Dermis microvascular lymphatic vessel endothelial cell (primary cell): ENCODE measurements around the gene CAMKV. TPM values are rescaled to one million over a fixed set of nuclear protein-coding genes. Genes with fewer than 3 reads are reported as not detected.
A peak's percentile ranks its signal among the peaks of the same experiment; 100 is the strongest.

Source experiments
- DNase-seq, 2 donors: peaks; one replicate each; pipeline versions ENCODE4 v3.0.0 to v3.0.0-alpha.2; 2010; ENCODE audit warnings: low read depth in 2 of 2
- total RNA-seq: library from RNA; depleted of rRNA; stranded (reverse); fragments of >200 nt; gene quantifications from 2 replicates; pipeline ENCODE4 v1.2.1, GENCODE V29; 2014

The CAMKV gene
- total RNA-seq, 1 donor from 2014 or later: not detected

DNA sequence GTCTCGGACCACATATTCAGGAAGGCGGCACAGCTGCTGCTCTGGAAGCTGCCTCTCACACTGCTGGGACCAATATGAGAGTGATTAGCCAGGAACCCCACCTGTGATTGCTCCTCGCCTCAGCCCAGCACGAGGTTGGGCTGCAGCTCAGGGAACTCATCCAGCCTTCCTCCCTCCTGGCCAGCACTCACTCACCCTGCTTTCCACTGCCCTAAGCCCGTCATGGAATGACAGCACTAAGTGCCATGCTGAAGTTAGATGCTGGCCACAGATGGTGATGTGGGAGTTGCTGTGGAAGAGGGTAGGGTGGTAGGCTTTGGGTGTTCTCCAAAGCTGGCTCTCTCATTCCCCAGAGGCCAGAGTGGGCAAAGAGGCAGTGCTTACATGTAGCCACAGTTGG lies 26.6 kb upstream of the CAMKV start:
- DNase-seq: no peak

DNA sequence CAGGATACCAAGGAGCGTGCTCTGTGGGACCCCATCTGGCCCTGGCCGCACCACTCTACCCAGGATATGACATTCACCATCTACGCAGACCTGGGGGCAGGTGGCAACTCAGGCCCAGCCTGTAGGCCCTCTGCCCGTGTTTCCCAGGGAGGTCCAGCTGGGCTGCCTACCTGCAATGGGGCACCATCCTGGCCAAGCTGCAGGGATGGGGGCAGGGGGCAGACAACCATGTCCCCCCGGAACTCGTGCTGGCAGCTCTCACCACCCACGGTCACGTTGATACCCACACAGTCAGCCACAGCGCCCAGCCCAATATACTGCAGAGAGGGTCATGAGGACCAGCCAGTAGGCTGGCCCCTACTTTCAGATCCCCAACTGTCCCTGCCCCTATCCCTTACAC lies 26.1 kb upstream of the CAMKV start:
- DNase-seq: no peak

GRCh38 chr3:49889296-49889695 lies 19.6 kb upstream of the CAMKV start:
- DNase-seq: no peak

DNA sequence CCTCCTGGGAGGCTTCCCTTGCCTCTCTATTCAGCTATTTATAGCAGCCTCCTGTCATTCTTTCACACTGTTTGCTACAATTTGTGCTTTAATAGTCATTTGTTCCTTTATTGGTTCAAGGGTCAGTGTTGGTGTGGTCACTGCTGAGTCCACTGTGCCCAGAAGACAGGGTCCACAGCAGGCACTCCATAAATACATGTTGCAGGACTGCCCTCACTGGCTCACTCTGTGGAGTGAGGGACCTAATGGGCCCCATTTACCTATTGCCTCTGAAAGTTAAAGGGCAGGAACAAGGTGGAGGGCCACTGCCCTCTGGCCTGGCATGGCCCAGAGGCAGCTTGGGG lies 17.2 kb upstream of the CAMKV start:
- DNase-seq: no peak

DNA sequence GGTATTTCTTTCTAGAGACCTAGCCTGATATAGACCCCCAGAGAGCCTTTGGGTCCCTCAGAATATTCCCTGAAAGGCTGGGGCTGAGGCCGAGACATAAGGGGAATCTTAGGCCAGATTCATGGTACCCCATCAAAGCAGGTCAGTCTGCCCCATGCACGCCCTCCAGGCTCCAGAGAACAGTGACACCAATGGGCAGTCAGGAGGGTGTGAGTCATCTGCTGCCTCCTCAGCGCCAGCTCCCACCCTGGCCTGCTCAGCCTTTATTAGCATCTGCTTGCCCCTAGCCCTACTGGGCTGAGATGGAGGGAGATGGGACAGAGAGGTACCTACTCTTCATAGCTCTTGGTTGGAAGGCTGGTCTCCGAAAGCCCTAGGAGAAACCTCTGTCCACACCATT lies 14.3 kb upstream of the CAMKV start:
- DNase-seq: no peak

GRCh38 chr3:49882166-49882565 lies 12.5 kb upstream of the CAMKV start:
- DNase-seq: no peak

GRCh38 chr3:49880581-49881315 lies 11.0 kb upstream of the CAMKV start:
- no peak for DNase-seq

DNA sequence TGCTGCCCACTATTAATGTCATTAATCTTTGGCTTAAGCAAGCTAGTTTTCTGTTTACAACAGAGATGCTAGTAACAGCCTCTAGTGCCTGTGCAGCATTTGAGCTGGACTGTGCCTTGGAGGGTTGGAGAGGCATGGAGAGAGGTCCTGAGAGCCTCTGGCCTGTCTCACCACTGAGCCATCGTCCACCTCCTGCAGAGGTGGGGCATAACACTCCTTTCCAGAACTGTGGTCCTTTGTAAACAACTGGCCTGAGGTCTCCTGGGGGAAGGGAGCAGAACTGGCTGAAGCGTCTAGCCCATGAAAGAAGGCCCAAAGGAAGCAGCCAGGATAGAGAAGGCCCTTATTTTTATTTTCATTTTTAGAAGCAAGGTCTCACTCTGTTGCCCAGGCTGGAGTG lies 10.0 kb upstream of the CAMKV start:
- no peak for DNase-seq

DNA sequence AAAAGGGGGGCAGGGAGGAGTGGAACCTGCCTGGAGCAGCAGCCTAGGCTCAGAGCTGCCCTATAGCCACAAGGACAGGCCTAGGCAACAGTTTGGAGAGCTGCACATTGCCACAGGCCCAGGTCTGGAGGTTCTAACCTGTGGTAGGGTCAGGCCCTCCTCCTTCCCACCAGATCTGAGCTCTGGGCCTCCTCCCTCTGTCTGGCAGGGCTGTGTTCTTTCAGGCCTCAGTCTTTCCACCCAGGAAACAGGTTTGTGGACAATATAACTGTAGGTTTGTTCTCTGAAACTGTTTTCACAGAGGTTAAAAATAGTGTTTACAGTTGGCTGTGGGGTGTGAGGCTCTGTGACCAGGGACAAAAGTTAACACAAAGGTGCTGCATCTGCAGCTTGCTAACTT lies 9.0 kb upstream of the CAMKV start:
- DNase-seq: no peak

- no peak for DNase-seq
Measured at GRCh38 chr3:49877716-49878115, 8.0 kb upstream of the CAMKV start.

GRCh38 chr3:49876567-49876966 lies 6.9 kb upstream of the CAMKV start:
- no peak for DNase-seq

DNA sequence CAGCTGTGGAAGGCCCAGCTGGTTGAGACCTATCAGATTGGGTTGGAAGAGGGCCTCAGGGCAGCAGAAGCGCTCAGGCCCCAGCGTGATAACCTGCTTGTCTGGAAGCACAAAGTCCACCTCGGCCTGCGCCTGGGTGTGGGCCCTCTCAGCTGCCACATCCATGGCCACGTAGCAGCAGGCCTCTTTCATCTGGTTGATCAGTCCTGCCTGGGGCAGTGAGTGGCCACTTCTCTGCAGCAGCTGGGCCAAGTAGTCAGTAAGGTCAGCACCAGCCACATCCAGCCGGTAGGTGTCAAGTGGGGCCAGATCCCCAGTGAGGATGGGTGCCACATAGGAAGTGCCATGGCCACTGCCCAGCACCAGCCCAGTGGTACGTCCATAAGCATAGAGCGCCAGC lies 3.9 kb upstream of the CAMKV start:
- DNase-seq: no peak

- DNase-seq: no peak
Measured at GRCh38 chr3:49872801-49873281, 3.1 kb upstream of the CAMKV start.

DNA sequence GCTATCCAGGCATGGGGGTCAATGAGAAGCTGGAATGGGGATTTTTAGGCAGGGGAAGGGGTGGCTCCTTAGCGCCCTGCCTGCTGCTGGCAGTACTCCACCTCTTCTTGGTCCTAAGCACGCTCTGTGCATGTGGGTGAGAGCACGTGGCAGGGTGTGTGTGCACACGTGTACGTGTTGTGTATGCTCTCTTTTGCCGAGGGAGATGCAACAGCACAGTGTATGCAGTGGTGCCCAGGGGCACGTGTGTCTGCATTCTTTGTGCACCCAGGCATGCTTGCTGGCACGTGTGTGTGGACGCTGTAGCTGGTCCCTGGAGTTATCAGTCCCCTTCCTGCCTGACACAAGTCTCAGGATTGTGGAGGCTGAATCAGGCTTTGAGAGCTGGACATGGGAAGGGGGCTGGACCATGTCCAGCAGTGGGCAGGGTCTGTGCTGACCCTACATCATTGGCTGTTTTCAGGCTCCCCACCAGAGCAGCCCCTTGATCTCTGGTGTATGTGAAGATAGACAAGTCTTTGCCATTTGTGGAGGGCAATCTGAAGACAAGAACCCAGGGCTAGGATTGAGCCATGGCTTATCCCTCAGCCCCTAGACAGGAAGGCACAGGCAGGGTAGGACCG lies 1.9 kb upstream of the CAMKV start:
- no peak for DNase-seq

- no peak for DNase-seq
Measured at GRCh38 chr3:49868862-49869466, 742 bp downstream of the CAMKV start.

DNA sequence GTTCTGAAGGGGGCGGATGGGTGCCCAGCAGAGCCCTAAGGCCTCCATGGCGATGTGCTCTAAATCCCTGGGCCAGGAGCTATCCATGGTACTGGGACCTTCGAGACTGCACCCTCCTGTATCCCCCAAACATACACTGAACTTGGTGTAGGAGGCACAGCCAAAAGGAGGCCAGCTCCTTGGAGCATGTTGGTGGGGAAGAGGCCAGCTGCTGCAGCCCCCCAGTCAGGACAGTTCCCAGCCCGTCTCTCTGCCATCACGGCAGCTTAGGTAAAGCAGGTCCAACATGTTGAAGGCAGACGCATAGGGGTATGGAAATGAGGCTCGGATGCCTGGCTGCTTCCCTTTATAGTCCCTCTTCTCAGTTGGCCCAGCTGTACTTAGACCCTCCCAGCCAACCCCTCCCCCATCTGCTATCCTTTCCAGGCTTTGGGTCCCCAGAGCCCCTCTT lies 1.8 kb downstream of the CAMKV start:
- peak; percentile 5 to 42 for DNase-seq

GRCh38 chr3:49867400-49867799 lies 2.3 kb downstream of the CAMKV start:
- no peak for DNase-seq

DNA sequence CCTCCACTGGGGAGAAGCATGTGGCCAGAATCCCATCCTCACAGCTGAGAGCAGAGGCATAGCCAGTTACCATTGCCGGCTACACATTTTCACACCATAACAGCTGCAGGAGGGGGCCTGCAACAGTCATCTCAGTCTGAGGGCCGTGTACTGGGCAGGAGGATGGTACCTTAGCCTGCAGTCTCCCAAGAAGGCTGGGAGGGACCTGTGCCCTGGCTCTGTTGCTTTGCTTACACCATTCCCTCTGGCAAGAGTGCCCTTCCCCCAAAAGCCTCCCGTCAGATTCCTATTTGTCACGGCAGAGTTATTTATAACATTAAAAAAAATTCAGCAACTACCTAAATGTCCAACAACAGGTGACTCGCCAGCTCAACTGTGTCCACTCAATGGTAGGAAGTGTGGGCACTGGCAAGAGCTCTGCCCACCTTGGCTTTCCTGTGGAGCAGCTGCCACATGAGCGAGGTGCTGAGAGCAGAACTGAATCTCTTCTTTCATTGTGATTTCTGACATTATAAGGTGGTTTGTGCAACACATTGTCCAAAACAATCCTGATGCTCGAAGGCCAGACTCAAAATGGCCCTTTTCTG lies 4.4 kb downstream of the CAMKV start:
- DNase-seq: no peak

- DNase-seq: no peak
Measured at GRCh38 chr3:49864505-49864904, 5.2 kb downstream of the CAMKV start.

- DNase-seq: no peak
Measured at GRCh38 chr3:49859576-49860305, 10.0 kb downstream of the CAMKV start.

DNA sequence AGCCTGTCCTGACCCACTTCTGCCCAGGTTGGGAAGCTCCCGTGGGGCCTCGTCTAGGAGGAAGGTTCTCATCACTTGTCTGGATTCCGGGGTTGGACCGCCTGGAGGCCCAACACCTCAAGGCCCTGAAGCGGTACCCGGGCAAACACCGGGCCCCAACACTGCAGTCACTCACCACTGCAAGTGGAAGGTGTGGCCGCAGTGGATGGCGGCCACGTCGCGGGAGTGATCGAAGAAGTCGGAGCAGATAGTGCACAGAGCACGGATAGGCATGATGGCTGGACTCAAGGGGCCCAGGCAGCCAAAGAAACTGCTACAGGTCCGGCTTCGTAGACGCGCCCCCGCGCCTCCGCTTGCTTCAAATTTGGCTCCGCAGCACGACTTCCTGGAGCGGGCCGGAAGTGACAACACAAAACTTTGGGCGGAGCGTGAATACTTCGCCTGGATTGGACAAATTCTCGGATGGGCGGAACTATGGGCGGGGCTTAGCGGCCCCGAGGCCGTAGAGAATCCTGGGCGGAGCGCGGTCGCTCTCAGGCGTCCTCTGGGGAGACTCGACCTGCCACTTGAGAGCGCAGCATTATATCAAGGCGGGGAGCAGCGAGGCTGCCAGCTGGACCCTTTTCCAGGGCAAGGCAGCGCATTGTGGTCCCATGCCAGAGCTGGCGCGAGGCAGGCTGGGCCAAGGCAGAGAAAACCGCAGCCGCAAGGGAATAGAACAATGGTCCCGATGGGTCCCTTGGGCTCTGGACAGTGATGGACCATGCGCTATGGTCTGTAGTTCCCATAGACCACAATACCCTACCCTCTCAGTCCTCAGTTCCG lies 13.3 kb downstream of the CAMKV start, which contains the start of gene TRAIP:
Gene TRAIP (minus strand): TSS at position 384 of the 825 bp plus-strand sequence. CDS start 111 bp downstream, at position 273.
- peak; percentile 81 to 93 for DNase-seq
